ENCODE results near the gene FBXL20.
"Not testable (repeated sequence)": the region's sequence is repeated elsewhere in the genome, so short reads cannot be mapped to it uniquely, and the experiment has no call there.

FBXL20 gene

DNA sequence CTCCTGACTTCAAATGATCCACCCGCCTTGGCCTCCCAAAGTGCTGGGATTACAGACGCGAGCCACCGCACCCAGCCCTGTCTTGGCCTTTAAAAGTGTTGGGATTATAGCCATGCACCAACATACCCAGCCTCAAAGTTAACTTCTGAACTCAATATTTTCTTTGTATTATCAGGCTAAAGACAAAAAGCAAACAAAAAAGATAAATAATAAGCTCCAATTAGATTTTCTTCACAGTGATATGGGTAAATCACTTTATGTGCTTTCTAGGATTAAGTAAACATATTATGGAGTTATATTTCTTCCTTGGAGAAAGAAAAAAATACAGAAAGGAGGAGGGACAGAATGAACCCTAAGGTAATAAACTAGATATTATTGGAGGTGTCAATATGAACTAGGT, 74.3 kb downstream of the FBXL20 start:
- no peak for DNase-seq

DNA sequence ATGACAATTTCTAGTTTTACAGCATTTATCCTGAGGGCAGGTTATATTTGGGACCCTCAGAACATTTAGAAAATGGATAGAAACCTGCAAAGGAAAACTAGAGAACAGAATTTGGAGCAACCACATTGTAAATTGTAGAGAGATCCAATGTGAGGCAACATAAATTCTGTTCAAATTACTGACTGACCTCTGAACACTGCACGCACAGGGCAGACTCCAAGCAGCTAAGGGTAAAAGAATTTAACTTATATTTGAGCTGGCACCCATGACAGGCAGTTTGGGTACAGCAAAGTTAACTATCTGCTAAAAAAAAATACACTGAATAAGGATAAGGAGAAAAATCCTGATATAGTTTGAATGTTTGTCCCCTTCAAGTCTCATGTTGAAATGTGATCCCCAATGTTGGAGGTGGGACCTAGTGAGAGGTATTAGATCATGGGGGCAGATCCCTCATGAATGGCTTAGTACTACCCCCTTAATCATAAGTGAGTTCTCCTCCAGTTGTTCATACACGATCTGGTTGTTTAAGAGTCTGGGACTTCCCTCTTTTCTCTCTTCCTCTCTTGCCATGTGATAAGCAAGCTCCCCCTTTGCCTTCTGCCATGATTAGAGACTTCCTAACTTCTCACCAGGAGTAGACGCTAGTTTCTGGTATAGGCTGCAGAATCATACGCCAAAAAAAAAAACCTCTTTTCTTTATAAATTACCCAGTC, 75.7 kb downstream of the FBXL20 start:
- no peak for DNase-seq

DNA sequence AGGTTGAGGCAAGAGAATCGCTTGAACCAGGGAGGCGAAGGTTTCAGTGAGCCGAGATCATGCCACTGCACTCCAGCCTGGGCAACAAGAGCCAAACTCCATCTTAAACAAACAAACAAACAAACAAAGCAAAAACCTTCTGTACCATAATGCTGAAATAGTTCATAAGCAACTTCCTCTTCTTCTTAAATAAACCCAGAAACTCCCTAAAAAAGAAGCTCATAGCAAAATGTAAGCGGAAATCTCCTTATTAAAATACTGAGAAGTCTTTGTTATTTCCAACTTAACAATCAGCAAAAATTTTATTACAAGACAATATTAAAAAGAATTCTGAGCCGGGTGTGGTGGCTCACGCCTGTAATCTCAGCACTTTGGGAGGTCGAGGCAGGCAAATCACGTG, 82.8 kb downstream of the FBXL20 start:
- no peak for DNase-seq

DNA sequence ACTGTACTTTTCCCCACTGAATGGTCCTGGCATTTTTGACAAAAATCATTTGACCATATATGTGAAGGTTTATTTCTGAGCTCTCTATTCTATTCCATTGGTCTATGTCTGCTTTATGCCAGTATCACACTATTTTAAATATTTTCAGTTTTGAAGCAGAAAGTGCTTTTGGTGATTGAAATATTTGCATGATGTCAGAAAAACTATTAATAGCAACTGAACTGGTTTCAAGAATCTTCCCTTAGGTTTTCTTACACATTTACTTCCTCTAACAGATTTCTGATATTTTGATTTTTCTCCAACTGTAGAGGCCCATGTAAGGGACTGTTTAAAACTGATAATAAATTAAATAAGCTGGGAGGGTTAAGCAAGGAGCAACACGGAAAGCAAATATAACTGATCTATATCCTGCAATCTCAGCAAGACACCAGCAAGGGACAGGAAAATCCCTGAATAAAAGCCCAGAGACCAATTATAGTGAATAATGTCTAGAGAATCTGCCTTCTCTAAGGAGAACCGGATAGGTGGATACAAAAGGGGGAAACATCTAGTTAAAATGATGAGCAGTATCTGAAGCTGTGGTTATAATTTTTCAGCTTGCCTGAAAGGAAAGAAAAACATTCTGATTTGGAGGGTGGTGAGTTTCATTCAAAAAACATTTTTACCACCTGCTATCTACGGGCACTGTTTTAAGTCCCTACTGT, 94.8 kb downstream of the FBXL20 start:
- DNase-seq, result no peak

DNA sequence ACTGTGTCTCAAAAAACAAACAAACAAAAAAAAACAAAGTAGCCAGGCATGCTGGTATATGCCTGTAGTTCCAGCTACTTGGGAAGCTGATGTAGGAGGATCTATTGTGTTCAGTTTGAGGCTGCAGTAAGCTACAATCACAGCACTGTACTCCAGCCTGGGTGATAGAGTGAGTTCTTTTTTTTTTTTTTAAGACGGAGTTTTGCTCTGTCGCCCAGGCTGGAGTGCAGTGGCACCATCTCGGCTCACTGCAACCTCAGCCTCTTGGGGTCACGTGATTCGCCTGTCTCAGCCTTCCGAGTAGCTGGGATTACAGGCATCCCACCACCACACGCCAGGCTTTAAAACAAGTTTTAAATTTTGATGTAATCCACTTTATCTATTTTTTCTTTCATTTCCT, 95.4 kb downstream of the FBXL20 start:
- no peak for DNase-seq

DNA sequence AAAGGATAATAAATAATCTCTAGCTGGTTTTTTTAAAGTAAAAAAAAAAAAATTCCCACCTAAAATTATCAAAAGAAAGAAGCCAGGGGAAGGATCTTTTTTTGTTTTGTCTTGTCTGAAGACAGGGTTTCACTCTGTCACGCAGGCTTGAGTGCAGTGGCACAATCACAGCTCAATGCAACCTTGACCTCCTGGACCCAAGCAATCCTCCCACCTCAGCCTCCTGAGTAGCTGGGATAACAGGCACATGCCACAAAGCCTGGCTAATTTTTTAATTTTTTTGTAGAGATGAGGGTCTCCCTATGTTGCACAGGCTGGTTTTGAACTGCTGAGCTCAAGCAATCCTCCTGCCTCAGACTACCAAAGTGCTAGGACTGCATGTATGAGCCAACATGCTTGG, 97.2 kb downstream of the FBXL20 start:
- no peak for DNase-seq

DNA sequence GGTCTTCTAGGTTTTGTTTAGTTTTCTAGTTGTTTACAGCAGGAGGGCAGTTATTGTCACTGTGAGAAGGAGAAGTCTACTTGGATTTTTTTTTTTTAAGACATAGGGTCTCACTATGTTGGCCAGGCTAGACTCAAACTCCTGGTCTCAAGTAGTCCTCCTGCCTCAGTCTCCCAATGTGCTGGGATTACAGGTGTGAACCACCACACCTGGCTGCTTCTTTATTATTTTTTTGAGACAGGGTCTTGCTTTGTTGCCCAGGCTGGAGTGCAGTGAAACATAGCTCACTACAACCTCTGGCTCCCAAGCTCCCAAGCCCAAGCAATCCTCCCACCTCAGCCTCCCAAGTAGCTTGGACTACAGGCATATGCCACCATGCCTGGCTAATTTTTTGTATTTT, 107.4 kb downstream of the FBXL20 start:
- no peak for DNase-seq

DNA sequence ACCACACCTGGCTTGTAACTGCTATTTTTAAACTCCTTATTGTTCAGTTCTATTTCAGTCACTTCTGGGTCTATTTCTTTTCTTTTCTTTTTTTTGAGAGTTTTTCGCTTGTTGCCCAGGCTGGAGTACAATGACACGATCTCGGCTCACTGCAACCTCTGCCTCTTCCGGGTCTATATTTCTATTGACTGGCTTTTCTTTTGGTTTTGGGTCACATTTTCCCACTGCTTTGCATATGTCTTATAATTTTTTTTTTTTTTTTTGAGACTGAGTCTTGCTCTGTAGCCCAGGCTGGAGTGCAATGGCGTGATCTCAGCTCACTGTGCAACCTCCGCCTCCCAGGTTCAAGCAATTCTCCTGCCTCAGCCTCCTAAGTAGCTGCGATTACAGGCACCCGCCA, 108.9 kb downstream of the FBXL20 start:
- not testable (repeated sequence) for DNase-seq

DNA sequence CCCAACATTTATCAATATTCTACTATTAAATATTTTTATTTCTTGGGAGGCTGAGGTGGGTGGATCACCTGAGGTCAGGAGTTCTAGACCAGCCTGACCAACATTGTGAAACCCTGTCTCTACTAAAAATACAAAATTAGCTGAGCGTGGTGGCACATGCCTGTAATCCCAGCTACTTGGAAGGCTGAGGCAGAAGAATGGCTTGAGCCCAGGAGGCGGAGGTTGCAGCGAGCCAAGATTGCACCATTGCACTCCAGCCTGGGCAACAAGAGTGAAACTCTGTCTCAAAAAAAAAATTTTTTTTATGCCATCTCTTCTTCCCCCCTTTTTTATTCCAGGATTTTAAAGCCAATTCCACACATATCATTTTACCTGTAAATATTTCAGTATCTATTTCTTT, 114.9 kb downstream of the FBXL20 start:
- not testable (repeated sequence) for DNase-seq

DNA sequence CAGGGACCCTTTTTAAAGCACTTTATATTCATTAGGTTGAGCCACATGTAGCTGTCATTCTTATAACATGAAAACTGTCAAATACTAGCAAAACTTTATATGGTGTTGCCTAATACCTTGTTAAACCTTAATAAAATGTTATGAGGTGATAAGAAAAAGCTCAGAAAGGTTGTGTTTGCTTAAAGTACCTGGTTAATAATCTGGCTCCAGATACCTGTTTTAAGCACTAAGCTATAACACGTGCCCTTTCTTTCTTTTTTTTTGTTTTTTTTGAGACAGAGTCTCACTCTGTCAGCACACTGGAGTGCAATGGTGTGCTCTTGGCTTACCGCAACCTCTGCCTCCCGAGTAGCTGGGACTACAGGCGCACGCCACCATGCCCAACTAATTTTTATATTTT, 116.7 kb downstream of the FBXL20 start:
- DNase-seq, result no peak

DNA sequence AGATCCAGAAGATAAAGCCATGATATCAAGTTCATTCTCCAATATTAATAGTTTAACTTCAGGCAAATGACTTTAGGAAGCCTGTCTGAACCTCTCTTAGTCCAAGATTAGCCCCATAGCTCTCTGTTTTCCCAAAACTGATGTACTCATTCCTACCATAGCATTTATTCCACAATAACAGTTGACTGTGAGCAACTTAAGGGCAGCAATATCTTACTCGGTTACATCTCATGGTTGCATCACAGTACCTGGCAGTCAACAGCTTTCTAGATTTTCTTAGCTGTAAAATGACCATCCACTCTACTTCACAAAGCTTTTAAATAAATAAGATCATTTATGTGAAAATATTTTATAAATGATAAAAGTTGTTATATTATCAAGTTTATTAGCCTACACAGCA, 117.5 kb downstream of the FBXL20 start:
- DNase-seq, result no peak

DNA sequence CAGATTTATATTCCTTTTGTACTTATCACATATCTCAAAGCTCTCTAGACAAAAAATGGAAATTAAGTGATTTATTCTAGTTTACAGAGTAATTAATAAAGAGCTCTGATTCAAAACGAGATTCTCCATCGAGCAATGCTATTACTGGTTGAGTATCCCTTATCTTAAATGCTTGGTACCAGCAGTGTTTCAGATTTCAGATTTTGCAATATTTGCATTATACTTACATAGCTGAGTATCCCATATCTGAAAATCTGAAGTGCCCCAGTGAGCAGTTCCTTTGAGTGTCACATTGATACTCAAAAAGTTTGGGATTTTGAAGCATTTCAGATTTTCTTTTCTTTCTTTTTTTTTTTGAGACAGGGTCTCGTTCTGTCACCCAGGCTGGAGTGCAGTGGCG, 118.3 kb downstream of the FBXL20 start:
- no peak for DNase-seq

DNA sequence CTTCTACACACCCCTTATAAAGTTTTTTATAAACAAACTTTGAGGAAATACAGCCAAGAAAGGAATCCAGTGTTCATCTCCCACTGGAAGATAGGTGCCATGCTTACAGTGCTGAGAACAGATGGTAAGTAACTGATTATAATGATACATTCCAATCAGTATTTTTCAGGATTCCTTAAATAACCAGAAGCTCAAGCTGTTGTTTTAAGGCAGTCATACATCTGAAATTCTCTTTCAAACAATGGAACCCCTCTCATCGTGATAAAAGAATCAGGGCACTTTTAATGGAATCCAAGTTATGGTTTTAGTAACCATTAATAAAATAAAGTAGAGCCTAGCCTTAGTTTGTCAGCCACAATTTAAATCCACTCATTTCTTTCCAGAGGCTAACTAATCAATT, 119.6 kb downstream of the FBXL20 start:
- no peak for DNase-seq

DNA sequence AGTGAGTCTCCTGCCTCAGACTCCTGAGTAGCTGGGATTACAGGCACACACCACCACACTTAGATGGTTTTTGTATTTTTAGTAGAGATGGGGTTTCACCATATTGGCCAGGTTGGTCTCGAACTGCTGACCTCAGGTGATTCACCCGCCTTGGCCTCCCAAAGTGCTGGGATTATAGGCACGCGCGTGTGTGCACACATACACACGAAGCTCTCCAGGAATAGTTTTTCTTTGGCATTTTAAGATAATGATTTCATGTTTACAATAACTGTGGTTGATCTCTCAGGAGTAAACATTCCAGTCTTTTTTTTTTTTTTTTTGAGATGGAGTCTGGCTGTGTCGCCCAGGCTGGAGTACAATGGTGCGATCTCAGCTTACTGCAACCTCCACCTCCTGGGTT, 123.2 kb downstream of the FBXL20 start:
- DNase-seq, result not testable (repeated sequence)

DNA sequence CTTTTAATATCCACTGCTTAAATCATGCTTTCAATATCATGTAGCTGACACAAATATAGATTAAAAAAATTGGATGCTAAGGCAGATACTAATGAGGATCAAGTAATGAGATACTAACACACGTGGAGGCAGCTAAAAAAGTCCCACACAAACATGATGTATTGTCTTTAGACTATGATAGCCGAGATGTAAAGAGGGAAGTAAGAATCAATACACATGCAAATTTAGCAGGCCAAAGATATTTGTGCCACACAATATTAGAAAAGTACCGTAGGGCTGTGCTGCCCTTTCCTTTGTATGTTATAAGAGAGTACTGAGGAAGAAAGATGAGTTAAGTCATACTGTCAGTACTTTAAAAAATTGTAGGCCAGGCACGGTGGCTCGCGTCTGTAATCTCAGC, 124.3 kb downstream of the FBXL20 start:
- no peak for DNase-seq

DNA sequence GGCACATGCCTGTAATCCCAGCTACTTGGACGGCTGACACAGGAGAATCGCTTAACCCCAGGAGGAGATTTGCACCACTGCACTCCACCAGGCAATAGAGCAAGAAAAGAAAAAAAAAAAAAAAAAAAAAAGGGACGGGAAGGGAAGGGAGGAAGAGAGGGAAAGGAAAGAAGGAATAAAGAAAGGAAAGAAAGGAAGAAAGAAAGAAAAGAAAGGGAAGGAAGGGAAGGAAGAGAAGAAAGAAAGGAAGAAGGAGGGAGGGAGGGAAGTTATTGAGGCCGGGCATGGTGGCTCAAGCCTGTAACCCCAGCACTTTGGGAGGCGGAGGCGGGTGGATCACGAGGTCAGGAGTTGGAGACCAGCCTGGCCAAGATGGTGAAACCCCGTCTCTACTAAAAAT, 125.3 kb downstream of the FBXL20 start:
- DNase-seq, result no peak

DNA sequence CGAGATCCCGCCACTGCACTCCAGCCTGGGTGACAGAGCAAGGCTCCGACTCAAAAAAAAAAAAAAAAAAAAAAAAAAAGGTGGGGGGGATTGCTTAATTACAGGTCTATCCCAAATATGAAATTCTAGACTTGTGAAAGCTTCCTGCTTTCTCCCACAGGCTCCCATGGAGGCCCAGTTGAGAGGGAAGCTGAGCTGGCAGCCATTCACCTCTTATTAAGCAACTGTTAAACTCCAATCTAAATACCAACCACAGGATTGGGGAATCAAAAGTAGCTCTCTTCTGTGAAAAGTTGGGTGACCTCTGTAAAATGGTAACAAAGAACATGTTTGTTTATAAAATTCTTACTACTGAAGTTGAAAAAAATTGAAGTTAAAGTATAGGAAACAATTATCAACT, 129.9 kb downstream of the FBXL20 start:
- DNase-seq, result no peak

DNA sequence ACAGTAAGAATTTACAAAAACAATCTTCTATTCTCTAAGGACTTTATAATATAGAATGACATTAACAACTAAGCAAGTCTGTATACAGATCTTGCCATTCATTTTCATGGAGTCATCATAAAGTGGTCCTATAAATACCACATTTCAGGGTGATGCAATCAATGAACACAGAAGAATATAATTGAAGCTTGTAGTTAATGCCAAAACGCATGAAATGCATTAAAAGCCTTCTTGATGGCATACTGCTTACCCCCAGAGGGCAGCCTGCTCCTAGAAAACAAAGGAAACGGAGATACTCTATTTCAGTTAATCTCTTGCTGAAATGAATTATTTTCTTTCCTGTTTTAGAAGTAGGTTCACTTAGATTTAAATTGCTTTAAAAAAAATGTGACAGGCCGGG, 130.5 kb downstream of the FBXL20 start:
- no peak for DNase-seq

DNA sequence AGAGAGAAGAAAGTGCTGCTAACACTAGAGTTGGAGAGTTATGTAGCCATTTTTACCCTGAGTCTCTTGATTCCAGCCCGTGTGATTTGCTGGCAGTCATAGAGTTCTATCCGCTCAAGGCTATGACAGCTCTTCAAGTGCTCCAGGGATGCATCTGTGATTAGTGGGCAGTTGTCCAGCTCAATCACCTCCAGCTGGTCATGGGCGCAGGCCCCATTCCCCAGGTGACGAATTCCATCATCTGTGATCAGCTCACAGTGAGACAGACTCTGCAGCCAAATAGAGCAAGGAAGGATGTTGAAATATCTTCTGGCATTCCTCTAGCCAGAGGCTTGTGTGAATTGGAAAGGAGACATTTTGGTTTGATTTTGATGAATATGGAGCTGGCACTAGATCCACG, 137.3 kb downstream of the FBXL20 start:
- DNase-seq, result no peak

DNA sequence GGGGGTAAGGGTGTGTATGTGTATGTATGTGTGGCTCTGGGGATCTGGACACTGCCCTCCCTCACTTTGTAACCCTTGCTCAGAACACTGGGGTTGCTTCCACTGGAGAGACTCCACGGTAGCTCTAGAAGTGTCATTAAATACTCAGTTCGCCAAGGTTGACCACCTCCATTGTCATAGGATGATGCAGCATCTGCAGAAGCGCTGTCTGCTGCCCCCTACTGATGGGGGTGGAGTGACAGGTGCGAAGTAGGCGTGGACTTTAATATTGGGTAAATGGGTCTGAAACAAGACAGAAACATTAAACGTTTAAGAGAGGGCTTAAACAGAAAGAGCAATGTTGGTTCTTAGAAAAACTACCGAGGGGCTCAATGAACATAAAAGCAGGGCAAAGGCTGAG, 140.1 kb downstream of the FBXL20 start:
- DNase-seq, result peak; percentile 43

DNA sequence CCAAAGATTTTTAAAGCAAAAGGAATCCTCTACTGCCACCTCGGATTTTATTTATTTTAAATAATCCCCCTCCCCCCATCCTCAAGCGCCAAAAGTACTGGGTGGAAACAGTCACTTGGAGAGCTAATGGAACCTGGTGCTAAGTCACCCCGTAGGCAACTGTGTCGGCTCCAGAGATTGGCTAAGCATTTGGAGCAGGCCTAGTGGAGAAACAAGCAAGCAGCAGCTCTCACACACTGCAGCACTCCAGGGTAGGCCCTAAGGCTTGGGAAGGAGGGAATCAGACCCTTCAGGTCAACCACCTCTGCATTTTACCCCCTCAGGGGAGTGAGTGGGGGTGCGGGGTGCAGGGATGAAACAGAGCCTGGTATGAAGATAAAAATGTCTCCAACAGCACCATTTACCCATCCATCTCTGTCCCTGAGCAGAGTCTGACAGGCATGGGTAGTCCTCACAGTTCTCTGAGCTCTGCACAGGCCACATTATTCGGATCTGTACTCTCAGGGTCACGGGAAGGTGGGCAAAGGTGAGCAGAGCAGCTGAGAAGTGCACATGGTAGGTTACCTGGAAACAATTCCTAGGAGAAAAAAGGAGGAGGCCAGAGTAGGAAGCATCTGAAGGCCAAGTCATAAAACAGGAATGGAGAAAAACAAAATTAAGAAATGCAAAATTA, 148.5 kb downstream of the FBXL20 start:
- DNase-seq, result no peak

DNA sequence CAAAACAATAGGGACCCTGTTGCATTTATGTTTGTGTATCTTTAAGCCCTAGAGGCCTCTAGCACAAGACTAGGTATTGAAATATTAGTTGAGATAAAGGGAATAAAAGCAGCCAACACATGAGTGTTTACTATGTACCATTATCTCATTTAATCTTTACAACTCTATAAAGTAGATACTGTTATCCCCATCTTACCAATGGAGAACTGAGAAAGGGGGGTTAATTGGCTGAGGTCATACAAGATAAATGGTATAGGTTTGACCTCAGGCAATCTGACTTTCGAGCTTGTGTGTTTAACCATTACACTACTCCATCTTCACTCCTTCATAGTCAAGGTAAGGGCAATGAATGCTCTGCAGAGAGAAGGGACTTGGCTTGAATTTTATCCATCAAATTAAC, 149.4 kb downstream of the FBXL20 start:
- DNase-seq, result no peak

DNA sequence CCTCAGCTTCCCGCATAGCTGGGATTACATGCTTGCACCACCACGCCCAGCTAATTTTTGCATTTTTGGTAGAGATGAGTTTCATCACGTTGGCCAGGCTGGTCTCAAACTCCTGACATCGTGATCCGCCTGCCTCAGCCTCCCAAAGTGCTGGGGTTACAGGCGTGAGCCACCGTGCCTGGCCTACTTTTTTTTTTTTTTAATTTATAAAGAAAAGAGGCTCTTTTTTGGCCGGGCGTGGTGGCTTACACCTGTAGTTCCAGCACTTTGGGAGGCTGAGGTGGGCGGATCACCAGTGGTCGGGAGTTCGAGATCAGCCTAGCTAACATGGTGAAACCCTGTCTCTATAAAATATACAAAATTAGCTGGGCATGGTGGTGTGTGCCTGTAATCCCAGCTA, 151.3 kb downstream of the FBXL20 start:
- not testable (repeated sequence) for DNase-seq

DNA sequence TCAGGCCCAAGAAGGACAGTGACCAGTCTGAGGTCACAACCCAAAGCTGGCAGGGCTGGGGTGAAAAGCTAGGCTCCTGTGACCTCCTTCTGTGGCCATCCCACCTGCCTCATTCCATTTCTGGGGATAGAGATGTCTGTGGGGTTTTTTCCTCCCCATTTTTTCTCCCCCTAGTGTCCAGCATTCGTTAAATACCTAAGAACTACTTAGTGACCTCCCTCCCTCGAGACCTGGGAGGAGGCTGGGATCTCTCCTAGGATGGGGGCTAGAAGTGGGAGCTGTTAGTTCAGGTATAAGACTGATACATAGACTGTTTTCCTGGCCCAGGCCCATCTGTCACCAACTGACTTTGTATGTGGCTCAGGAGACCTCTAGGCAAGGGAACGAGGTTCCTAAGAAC, 155.2 kb downstream of the FBXL20 start:
- DNase-seq, result no peak
